WERI-Rb-1 (cell line): Measurements from ENCODE around the gene TEX13B.

Experiments used
- DNase-seq: peaks from one replicate; pipeline ENCODE4 v3.0.0-alpha.2; 2020
- H3K27ac ChIP-seq: fragments of 250-450 bp; sonication (Bioruptor Pico); 2 replicates; pipeline ENCODE4 v1.5.1; 2020; ENCODE audit warnings: mild to moderate bottlenecking, moderate library complexity
- H3K27me3 ChIP-seq: fragments of 250-450 bp; sonication (Bioruptor Pico); 2 replicates; pipeline ENCODE4 v1.5.1; 2021; ENCODE audit warnings: mild to moderate bottlenecking, low read depth, moderate library complexity; ENCODE audit not compliant: insufficient read depth, severe bottlenecking
- H3K36me3 ChIP-seq: fragments of 250-450 bp; sonication (Bioruptor Pico); 2 replicates; pipeline ENCODE4 v1.5.1; 2020; ENCODE audit warnings: mild to moderate bottlenecking, moderate library complexity
- H3K4me3 ChIP-seq: 2 replicates; pipeline ENCODE4 v1.5.1; 2011; ENCODE audit warnings: low read depth, mild to moderate bottlenecking, control low read depth, low read length
- H3K9me3 ChIP-seq: fragments of 250-450 bp; sonication (Bioruptor Pico); 2 replicates; pipeline ENCODE4 v1.5.1; 2021; ENCODE audit warnings: mild to moderate bottlenecking, moderate library complexity; ENCODE audit not compliant: severe bottlenecking
- TF ChIP-seq, protein P1 (sequence below): IDR thresholded peaks from 2 replicates; pipeline ENCODE4 v1.5.1; 2011; ENCODE audit warnings: low read depth, mild to moderate bottlenecking, control low read depth, inconsistent platforms, low read length

Gene TEX13B

DNA sequence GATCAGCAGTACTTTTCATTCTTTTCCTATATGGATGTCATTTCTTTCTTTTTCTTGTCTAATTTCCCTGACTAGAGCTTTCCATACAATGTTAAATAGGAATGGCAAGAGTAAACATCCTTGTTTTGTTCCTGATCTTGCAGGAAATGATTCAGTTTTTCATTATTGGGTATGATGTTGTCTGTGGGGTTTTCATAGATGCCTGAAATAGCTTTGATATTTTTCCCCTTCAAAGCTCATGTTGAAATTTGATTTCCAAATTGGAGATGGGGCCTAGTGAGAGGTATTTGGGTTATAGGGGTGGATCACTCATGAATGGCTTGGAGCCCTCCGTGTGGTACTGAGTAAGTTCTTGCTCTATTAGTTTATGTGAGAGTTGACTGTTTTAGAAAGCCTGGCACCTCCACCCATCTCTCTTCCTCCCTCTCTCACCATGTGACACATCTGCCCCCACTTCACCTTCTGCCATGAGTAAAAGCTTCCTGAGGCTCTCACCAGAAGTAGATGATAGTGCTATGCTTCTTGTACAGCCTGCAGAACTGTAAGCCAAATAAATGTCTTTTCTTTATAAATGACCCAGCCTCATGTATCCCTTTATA is 40.4 kb upstream of the TEX13B start:
- Histone ChIP-seq H3K27me3 (peaks cover 56% of the 10 kb centered on the region), H3K9me3 (no peaks in the 10 kb centered on the region), H3K27ac (no peak overlapping the region), H3K4me3 (no peak overlapping the region), H3K36me3 (no peaks in the 10 kb centered on the region)
- TF ChIP-seq, protein P1, sequence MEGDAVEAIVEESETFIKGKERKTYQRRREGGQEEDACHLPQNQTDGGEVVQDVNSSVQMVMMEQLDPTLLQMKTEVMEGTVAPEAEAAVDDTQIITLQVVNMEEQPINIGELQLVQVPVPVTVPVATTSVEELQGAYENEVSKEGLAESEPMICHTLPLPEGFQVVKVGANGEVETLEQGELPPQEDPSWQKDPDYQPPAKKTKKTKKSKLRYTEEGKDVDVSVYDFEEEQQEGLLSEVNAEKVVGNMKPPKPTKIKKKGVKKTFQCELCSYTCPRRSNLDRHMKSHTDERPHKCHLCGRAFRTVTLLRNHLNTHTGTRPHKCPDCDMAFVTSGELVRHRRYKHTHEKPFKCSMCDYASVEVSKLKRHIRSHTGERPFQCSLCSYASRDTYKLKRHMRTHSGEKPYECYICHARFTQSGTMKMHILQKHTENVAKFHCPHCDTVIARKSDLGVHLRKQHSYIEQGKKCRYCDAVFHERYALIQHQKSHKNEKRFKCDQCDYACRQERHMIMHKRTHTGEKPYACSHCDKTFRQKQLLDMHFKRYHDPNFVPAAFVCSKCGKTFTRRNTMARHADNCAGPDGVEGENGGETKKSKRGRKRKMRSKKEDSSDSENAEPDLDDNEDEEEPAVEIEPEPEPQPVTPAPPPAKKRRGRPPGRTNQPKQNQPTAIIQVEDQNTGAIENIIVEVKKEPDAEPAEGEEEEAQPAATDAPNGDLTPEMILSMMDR, result no peak
- no peak for DNase-seq

DNA sequence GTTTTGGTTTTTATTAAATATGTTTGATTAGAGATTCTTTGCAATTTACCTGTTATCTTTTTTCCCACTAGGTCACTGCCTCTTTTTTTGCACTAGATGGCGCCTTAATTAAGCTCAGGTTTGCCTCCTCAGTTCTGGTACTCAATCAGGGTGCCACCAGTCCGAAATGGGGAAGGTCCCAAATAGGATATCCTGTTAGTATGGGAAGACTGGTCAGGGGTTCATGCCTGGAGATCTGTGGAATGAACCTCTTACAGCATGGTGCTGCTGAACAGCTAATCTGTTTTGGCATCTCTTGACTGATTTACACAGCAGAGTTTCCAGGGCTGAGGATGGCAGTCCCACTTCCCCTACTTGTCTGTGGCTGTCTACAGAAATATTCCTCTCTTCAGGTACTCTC is 38.5 kb upstream of the TEX13B start:
- no peaks in the 10 kb centered on the region for H3K9me3 ChIP-seq
- no peak overlapping the region for H3K27ac ChIP-seq
- TF ChIP-seq, protein P1, result peak; percentile 27; the same call in 1 of the 2 replicates
- H3K4me3 ChIP-seq, result no peak overlapping the region
- H3K36me3 ChIP-seq, result no peaks in the 10 kb centered on the region
- no peak for DNase-seq
- peaks cover 47% of the 10 kb centered on the region for H3K27me3 ChIP-seq

DNA sequence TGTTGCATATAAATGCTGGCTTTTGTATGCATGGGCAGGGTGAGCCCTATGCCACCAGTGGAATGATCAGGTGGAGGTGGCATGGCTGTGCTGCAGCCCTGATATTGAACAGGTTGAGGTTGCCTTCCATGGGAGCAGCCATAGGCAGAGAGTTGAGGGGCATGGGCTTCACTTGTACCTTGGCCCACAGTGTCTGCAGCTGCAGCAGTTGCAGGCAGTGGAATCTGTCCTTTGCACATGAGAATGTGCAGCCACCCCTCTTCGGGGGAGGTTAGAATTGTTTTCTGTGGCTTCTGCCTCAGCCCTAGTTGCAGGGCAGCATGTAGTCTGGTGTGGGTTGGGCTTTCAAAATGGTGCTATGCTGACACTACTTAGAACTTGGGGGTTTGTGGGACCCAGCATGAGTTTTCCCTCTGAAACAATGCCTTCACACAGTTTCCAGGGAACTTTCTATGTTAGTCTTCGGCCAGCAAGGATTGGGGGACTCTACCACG is 37.3 kb upstream of the TEX13B start:
- Histone ChIP-seq H3K27me3 (peaks cover 46% of the 10 kb centered on the region), H3K9me3 (no peaks in the 10 kb centered on the region), H3K27ac (no peak overlapping the region), H3K4me3 (no peak overlapping the region), H3K36me3 (no peaks in the 10 kb centered on the region)
- TF ChIP-seq, protein P1, result no peak
- no peak for DNase-seq

DNA sequence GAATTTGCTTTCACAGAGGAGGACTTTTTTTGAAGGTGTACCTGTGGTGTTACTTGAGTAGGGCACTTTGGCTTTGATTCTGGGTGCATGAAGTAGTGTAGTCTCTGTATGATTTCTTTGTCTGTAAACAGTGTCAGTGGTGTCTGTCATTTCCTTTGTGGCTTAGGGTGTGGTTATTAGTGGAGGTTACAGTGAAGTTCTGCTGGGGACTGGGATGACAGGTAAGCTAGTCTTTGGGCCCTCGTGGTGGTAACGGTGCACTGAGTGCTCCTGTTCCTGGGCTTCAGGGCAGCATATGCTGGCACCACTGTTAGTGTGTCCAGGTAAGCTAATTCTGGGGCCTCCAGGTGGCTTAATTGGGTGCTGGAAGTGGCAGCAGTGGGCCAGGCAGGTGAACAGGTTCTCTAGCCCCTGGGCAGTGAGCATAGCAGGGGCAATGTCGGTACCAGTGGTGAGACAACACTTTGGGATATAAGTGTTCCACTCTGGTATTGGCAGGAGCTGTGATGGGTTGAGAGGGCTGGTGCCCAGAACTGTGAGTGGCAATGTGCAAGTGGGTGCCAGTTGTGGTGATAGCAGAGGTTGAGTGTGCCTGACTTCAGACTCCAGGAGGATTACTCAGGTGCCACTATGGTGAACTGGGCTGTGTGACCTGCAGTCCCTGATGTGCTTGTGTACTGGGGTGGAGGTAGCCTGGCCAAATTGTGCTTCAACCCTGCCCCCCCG is 36.6 kb upstream of the TEX13B start:
- Histone ChIP-seq H3K4me3 (no peak overlapping the region), H3K36me3 (no peaks in the 10 kb centered on the region), H3K27ac (no peak overlapping the region), H3K9me3 (no peaks in the 10 kb centered on the region), H3K27me3 (peaks cover 42% of the 10 kb centered on the region)
- TF ChIP-seq, protein P1, result no peak
- DNase-seq, result no peak

DNA sequence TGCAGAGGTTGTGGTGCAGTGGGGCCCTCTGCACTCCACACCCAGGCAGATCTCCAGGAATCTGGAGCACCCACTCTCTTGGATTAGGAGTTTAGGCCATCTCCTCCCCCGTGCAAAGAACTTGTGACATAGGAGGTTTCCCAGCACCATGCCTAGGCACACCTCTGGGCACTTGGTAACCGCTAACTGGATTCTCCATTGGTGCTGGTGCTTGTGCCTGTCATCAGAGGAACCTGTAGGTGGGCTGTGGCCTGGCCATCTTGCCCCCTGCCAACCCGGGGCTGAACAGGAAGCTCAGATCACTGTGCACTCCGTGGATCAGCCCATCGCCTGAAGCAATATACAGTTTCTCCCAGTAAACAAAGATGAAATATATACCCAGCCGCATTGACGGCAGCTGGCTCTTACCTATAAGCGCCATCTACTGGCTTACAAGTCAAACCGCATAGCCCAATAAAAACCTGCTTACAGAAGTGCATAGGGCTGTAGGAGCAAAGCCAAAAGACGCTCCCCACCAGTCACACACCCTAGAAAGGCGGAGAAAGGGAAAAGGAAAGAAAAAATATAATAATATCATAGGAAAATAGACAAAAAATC is 19.1 kb upstream of the TEX13B start:
- DNase-seq, result no peak
- Histone ChIP-seq H3K4me3 (no peak overlapping the region), H3K27ac (no peak overlapping the region), H3K27me3 (peaks cover 57% of the 10 kb centered on the region), H3K9me3 (no peaks in the 10 kb centered on the region), H3K36me3 (no peaks in the 10 kb centered on the region)
- TF ChIP-seq, protein P1, result peak; percentile 57
